GM18873 (cell line): ENCODE data around the gene NKAIN2.
"Not testable (repeated sequence)": the region's sequence is repeated elsewhere in the genome, so short reads cannot be mapped to it uniquely, and the experiment has no call there.

Experiments used
- ATAC-seq: cut with Tn5 transposase; IDR thresholded peaks from one replicate; pipeline ENCODE4 v1.9.1; 2021; ENCODE audit warnings: mild to moderate bottlenecking, moderate library complexity, moderate number of reproducible peaks; ENCODE audit not compliant: unreplicated experiment, low FRiP score

The NKAIN2 gene

GRCh38 chr6:124285146-124285545 is 481.5 kb downstream of the NKAIN2 start:
- no peak for ATAC-seq

GRCh38 chr6:124294574-124295200 is 491.0 kb downstream of the NKAIN2 start:
- no peak for ATAC-seq

GRCh38 chr6:124297507-124297906 is 493.8 kb downstream of the NKAIN2 start:
- ATAC-seq, result no peak

GRCh38 chr6:124298730-124299129 is 495.1 kb downstream of the NKAIN2 start:
- no peak for ATAC-seq

GRCh38 chr6:124300907-124301306 is 497.2 kb downstream of the NKAIN2 start:
- ATAC-seq, result not testable (repeated sequence)

GRCh38 chr6:124303971-124304370 is 500.3 kb downstream of the NKAIN2 start:
- no peak for ATAC-seq

GRCh38 chr6:124310139-124310538 is 506.5 kb downstream of the NKAIN2 start:
- ATAC-seq, result no peak

GRCh38 chr6:124319410-124319809 is 515.7 kb downstream of the NKAIN2 start:
- ATAC-seq, result no peak

- no peak for ATAC-seq
Measured at GRCh38 chr6:124324237-124324636, 520.6 kb downstream of the NKAIN2 start.

- no peak for ATAC-seq
Measured at GRCh38 chr6:124330197-124330596, 526.5 kb downstream of the NKAIN2 start.

GRCh38 chr6:124334359-124334758 is 530.7 kb downstream of the NKAIN2 start:
- ATAC-seq, result no peak

- no peak for ATAC-seq
Measured at GRCh38 chr6:124339610-124340334, 536.1 kb downstream of the NKAIN2 start.

GRCh38 chr6:124348339-124348738 is 544.7 kb downstream of the NKAIN2 start:
- ATAC-seq, result not testable (repeated sequence)

- ATAC-seq, result no peak
Measured at GRCh38 chr6:124355146-124355545, 551.5 kb downstream of the NKAIN2 start.

GRCh38 chr6:124356276-124356810 is 552.7 kb downstream of the NKAIN2 start:
- ATAC-seq, result no peak

GRCh38 chr6:124356811-124357210 is 553.1 kb downstream of the NKAIN2 start:
- no peak for ATAC-seq

GRCh38 chr6:124368131-124368530 is 564.5 kb downstream of the NKAIN2 start:
- no peak for ATAC-seq

GRCh38 chr6:124371974-124372475 is 568.4 kb downstream of the NKAIN2 start:
- ATAC-seq, result no peak

- ATAC-seq, result no peak
Measured at GRCh38 chr6:124373386-124373785, 569.7 kb downstream of the NKAIN2 start.

GRCh38 chr6:124389127-124389526 is 585.5 kb downstream of the NKAIN2 start:
- no peak for ATAC-seq

- ATAC-seq, result no peak
Measured at GRCh38 chr6:124393536-124393935, 589.9 kb downstream of the NKAIN2 start.

GRCh38 chr6:124396361-124396760 is 592.7 kb downstream of the NKAIN2 start:
- no peak for ATAC-seq
